HG03280 (cell line): ENCODE data around the gene DPP6.

Source experiments
- ATAC-seq: cut with Tn5 transposase; IDR thresholded peaks from one replicate; pipeline ENCODE4 v1.9.1; 2021; ENCODE audit warnings: mild to moderate bottlenecking, moderate library complexity; ENCODE audit not compliant: unreplicated experiment

The DPP6 gene

DNA sequence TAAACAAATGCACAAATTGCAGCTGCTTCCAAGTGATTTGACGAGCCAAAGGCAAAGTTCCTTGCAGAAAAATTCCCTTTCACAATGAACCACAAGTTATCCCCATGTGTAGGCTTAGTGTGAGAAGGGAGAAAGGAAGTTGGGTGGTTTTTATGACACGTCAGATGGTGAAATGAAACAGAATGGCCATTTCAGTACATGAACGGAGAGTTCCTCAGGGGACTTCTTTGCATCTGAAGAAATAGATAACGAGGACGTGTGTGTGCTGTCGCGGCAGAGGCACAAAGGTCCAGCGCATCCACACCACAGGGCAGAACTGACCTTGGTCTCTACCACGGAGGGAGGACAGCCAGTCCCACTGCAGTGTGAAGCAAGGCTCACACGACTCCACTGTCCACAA is 814.9 kb downstream of the DPP6 start:
- no peak for ATAC-seq

DNA sequence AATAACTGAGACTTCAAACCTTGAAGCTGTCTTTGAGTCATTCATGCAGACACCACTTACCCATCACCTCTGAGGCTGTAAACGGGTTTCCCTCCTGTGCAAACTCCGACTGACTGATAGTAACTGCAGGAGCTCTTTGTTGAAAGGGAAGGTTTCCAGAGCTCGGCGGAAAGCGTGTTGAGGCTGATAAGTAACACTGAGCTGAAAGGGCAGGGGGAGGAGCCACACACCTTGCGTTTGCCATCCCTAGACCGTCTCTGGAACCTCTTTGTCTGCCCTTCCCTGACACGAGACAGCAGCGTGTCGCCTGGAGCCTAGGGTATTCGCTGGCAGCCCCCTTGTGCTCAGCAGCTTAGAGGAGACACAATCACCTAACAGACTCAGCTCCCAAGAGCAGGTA is 816.7 kb downstream of the DPP6 start:
- no peak for ATAC-seq

DNA sequence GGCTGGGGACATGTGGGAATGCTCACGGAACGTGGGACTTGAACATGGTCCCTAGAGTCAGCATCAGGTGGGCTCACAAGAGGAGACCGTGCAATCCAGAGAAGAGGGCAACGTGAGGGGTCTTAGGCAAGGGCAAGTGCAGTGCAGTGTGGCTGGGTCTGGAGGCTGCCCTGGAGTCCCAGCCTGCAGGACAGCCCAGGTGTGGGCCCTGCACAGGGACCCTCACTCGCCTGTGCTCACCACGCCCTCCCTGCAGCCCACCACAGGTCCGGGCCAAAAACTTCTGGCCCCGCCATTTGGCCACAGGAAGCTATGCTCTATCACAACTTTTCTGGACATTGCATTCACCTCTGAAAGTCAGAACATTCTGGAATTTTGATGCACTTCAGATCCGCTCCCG is 817.2 kb downstream of the DPP6 start:
- no peak for ATAC-seq

DNA sequence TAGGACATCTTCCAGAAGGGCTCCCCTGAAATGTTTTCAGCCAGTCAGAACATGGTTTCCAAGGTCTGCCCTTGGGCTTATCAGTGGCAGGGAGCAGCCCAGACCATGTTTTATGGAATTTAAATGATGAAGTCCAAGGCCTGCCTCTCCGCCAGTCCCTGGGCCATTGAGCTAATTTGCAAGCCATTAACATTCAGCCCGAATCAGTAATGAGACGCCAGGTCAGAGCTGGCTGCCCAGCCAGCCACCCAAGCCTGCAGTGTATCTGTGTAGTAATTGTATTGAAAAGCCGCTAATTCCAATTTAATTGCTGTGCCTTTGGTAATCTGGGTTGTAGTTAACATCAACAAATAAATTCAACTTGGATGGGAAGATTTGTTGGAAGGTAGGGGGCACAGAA is 819.3 kb downstream of the DPP6 start:
- ATAC-seq, result no peak

DNA sequence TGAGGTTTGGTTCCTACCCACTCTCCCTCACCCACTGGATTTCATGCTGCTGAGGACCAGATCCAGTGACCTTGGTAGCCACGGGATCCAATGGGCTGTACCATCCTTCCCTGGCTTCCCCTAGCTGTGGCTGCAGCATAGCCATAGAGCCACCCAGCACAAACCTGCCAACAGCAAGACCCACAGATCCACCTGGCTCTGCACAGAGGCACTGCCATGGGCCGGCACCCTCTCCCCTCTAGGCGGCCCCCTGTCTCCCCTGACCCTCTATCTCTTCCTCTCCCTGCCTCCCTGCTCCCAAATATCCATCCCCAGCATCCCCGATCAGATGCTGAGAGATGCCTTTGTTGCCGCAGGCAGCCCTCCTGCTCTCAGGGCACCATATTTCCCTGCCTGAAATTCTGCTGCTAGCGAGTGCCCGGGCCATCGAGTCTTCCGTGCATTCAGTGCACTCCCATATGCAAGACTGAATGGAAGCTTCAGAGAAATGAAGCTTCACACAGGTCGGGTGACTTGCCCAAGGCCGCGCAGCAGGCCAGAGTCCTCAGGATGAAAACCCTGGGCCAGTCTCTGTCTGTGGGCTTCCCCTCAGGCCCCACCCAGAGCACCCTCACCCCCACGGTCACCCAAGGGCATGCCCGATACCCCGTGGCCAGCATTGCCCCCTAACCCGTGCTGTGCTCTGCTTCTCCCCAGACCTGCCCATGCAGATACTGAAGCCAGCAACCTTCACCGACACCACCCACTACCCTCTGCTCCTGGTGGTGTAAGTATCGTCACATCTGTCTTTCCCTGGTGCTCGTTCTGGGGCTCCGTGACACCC is 819.9 kb downstream of the DPP6 start:
- no peak for ATAC-seq

DNA sequence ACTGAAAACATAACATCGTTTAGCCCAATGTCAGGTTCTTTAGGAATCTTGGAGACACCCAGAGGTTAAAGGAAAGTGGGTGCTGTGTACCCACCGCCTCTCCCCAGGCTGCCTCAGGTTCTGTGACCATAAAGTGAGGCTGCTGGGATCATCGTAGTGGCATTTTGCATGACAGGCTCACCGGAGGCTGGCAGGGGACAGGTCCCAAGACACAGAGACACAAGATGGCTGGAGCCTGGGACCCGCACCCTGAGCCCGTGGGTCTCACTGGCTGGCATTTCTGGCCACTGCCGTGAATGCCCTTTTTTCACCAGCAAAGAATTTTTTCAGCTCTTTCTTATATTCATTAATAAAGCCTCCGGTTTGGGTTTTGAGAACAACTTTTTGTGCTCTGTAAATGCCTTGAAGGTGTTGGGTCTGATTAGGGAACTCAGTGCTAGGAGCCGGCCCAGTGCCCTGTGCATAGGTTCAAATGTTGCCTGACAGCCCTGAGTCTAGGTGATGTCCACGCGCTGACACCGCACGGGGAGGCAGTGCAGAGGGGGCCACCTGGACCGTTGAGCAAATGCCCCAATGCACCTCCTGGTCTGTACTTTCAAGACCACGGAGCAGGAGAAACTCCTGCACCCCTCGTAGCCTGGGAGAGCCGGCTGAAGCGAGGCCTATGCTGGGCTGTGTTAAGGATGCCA is 820.8 kb downstream of the DPP6 start:
- ATAC-seq, result no peak

DNA sequence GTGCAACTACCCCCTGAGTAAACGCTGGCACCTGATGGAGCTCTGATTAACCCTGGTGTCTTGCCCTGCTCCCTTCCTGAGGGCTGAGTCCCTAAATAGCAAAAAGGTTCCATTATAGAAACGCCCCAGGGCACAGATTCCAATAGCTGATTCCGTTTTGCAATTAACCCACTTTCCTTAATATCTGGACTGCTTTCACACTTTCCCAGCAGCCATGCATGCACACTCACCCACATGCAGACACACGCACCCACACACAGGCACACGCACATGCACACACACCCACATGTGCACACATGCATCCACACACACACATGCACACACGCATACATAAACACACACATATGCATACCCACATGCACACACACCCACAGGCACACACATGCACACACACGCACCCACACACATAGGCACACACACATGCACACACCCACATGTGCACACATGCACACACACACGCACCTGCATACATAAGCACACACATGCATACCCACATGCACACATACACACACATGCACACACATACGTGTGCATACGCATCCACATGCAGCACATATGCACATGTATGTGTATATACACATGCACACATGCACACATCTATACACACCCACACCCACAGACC is 821.4 kb downstream of the DPP6 start:
- no peak for ATAC-seq

DNA sequence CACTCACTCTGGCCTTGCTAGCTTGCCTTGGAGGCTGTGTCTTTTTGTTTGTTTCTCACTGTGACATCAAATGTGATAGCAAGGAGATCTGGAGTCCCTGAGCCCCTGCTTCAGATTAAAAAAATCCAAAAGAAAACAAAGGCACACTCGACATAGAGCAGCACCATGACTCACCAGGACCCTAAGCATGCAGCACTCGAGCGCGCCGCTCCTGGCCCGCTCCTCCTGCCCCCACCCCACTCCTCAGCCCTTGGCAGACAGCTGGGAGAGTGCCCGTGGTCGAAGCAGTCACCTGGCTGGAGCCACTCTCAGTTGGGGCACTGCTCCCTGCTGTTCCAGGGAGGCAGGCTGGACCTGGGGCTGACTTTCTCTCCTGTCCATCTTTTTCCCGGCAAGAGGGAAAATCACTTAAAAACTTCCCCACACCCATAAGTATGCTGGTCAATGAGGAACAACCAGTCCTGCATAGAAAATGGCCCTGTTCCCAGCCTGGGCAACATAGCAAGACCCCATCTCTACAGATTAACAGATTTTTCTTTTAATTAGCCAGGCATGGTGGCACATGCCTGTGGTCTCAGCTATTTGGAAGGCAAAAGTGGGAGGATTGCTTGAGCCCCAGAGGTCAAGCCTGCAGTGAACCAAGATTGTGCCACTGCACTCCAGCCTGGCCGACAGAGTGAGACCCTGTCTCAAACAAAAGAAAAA is 822.4 kb downstream of the DPP6 start:
- no peak for ATAC-seq

DNA sequence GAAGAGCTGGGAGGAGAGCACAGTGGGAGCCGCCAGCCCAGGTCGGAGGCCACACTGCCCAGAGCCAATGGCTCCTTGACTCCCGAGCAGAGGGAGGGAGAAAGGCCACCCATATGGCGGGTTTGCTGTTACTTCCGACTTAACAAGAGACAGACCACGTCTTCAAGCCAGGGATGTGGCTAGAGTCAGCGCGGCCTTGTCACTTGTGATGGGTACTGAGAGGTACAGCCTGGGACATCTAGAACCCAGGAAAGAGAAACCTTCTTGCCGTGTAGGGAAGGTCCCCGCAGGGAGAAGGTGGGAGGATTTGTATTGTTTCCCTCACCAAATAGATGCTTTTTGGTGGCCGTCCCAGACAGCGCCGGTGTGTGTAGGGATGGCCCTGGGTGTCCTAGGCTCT is 823.1 kb downstream of the DPP6 start:
- no peak for ATAC-seq

DNA sequence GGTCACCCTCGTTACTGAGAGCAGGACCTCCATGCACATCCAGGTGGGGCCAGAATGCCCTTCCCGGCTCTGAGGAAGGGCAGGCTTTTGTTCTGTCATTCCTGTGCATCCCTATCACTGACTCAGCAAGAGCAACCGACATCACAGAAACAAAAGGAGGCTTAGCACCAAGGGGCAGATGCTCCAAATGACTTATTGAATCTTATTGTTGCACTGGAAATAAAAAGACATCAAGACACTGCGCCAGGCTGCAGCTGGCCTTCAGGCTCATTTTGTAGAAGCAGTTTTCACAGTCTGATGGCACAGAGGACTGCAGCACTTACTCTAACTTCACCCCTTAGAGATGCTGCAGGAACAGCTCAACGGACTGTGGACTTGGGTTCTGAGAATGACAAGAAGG is 824.3 kb downstream of the DPP6 start:
- no peak for ATAC-seq

DNA sequence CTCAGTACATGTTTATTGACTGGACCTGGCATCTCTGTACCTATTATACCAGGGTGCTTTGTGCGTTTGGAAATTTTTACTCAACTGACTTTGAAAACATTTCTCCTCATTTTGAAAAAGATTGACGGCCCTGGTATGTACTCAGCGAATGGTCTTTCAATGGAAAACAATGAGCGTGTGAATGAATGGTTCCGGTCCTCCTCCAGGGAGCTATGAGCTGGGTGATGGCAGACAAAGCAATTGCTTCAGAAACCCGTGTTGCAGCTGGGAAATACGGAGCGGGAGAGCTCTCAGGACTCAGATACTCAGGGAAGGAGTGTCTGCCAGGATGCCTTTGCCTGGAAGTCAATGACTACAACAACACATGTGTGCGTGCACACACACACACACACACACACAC is 824.8 kb downstream of the DPP6 start:
- ATAC-seq, result no peak

DNA sequence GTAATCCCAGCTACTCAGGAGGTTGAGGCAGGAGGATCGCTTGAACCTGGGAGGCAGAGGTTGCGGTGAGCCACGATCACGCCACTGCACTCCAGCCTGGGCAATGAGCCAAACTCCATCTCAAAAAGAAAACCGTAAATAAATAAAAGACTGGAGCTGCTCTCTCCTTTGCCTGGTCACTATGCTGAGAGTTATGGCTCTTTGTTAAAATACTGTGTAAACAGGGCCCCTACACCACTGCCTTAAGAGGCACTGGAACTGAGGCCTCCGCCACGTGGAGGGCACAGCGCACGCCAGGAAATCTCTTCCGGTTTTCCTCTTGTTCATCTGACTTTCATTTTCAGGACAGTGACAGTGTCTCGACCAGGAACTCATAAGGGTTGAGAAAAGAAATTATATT is 827.4 kb downstream of the DPP6 start:
- no peak for ATAC-seq

DNA sequence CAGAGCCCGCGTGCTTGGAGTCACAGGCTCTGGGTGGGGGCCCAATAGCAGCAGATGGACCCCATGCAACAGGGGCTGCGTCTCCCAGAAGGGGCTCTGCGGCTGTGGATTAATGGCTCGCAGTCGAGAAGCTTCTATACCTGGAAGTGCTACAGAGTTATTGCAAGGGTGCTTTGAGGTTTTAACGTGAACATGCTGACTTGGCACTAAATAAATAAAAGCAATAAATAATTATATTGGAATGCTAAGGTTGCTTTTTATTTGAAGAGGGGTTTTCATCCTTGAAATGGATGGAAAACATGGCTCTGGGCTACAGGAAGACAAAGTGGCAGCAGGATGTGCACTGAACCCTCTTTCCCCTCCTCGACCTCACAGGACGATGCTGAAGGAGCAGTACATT is 828.3 kb downstream of the DPP6 start:
- ATAC-seq, result no peak

DNA sequence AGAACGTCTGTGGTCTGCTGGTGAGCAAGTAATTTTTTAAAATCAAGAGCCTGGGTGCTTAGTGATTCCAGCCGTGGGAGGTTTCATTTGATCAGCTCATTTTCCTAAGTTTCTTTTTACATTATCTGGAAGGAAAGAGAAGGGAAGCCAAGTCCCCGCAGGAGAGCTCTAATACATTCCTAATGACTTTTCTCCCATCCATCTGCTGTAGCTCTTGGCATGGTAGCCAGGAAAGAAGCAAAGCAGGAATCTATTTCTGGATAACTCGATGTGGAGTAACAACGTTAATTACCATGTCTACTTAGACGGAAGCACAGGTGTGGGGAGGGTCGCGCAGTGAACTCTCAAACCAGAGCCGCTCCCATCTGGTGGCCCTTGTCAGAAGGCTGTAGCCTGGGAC is 828.8 kb downstream of the DPP6 start:
- ATAC-seq, result no peak

DNA sequence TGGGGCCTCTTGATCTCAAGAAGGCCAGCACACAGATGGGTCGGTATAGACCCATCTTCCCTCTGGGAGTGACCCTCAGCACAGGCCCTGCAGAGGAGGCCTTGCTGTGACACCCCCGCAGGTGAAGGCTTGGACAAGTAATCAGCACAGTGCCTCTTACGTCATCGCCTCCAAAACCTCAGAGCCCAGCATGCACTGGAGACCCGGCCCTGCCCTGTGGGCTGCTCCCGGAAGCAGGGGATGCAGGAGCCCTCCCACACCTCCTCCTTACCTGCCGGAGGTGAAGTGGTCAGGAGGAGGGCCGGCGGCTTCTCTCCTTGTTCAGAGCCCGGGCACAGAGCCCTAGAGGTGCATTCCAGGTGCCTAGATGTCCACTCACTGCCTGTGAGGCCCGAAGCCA is 829.3 kb downstream of the DPP6 start:
- no peak for ATAC-seq

DNA sequence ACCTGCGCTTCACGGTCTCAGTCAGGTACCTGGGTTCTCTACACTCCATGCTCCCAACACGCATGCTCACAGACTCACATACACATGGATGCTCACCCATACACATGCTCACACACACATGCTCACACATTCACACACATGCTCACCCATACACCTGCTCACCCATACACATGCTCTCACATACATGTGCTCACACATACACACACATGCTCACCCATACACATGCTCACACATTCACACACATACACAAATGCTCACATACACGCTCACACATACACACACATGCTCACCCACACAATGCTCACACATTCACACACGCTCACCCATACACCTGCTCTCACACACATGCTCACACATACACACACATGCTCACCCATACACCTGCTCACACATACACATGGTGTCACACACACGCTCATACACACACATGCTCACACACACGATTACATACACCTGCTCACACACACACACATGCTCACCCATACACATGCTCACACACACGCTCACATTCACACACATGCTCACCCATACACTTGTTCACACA is 830.8 kb downstream of the DPP6 start:
- ATAC-seq, result no peak

DNA sequence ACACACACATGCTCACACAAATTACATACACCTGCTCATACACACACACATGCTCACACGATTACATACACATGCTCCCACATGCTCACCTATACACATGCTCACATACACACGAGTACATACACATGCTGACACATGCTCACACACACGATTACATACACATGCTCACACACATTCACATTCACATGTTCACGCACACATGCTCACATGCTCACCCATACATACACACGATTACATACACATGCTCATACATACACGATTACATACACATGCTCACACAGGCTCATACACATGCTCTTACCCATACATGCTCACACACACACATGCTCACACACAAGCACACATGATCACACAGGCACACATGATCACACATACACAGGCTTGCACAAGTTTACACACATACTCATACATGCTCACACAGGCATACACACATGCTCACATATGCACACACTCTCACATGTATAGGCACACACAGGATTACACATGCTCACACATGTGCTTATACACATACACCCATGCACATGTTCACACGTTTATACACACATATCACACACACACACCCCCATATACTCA is 832.2 kb downstream of the DPP6 start:
- no peak for ATAC-seq

DNA sequence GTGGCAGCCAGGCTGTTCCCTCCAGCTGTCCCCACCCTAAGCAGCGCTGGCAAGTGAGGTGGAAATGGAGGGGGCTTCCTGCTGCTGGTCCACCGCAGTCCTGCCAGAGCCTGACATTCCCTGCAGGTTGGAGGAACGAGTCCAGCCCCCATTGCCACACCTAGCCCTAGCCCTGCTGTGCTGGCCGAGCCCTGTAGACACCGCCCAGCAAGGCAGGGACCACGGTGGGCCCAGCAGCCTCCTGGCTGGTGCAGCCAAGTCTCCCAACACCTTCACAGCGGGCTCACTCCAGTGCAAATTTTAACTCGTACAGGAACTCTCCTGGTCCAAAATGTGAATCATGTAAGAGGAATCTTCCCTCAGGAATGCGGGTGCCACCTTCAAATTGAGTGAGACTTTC is 834.4 kb downstream of the DPP6 start:
- no peak for ATAC-seq

DNA sequence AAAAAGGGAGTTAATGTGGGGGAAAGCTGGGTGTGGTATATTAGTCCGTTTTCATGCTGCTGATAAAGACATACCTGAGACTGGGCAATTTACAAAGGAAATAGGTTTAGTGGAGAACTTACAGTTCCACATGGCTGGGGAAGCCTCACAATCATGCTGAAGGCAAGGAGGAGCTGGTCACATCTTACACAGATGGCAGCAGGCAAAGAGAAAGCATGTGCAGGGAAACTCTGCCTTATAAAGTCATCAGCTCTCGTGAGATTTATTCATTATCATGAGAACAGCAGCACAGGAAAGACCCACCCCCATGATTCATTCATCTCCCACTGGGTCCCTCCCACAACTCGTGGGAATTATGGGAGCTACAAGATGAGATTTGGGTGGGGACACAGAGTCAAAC is 836.5 kb downstream of the DPP6 start:
- no peak for ATAC-seq

DNA sequence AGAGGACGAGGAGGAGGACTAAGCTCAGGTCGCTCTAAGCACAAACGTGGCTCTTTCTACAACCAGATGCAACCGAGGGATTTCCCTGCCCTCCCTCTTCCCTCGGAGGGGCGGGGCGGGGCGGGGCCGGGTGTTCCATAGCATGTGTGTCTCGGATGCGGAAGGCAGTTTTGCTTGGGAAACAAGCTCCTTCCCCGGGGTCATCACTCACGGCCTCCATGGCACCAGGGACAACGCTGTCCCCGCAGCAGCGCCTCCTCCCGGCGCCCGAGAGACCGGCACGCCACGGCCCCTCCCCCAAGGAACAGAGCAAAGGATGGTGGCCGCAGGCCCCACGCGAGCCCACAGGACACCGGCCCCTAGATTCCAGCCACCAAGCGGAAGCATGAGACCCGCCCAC is 840.3 kb downstream of the DPP6 start:
- no peak for ATAC-seq

DNA sequence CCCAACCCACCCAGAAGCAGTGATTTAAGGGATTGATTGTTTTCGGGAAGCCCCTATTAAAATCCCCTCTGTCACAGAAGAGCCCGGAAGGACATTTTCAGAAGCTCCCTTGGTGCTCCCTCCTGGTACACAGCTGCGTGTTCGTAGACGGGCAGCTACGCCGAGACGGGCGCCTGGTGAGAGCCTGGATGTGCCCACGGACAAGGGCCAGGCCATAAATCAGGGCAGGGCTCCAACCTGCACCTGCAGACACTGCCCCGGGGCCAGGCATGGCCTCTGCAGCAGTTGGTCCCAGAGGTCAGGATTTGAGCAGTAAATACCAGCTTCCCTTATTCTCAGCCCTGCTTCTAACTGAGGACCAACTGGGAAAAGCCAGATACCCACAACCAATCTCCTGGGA is 843.9 kb downstream of the DPP6 start:
- ATAC-seq, result no peak
